Activated gamma-delta T cell treated with Interleukin-2 at 50 U/mL for 16 hours (primary cell): ENCODE results near the gene AICDA.
"Not testable (repeated sequence)": the region's sequence is repeated elsewhere in the genome, so short reads cannot be mapped to it uniquely, and the experiment has no call there.

Experiments used
- DNase-seq: peaks from one replicate; pipeline ENCODE4 v3.0.0-alpha.2; 2020

AICDA gene

DNA sequence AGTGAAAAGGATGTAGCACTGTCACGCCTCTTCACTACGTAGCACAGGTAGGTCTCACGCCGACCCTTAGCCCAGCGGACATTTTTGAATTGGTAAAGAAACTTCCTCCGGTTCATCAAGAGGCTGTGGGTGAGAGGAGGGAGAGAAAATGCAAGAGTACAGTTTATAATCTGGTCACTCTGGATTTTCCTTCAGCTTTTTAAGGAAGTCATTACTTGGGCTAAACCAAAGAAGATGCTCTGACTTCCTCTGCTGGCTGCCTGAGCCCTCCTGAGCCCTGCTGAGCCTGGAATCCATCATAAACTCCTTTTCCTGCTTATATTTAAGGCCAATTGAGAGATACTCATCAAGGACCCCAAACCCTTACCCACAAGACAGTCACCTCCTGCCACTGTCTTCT lies 5.8 kb downstream of the AICDA start:
- no peak for DNase-seq

DNA sequence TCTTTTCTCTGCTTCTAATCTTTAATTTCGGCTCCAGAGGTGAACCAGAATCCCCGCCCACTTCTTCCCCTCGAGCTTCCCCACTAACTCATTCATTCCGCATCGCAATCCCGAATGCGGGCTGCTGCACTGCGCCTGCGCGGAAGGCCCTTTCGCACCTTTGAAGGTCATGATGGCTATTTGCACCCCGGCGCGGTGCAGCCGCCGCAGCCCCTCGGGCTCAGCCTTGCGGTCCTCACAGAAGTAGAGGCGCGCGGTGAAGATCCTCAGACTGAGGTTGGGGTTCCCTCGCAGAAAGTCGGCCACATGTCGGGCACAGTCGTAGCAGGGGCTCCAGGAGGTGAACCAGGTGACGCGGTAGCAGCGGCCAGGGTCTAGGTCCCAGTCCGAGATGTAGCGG lies 7.6 kb downstream of the AICDA start:
- DNase-seq, result no peak

DNA sequence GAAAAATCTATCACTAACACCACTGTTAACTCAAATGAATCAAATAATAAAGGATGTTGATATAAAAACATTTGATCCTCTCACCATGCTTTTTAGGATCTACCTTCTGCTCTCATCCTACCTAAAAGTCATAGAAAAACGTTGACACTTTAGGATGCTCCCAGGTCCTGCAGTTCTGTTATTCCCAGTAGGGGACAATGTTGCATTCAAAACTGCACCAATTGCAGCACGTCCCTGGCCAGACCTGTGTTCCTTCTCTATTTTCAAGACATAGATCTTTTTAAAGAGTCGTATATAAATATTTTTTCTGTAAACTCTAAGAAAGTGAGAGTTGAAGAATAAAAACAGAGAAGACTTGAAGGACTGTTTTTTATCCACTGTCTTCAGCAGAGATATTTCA lies 8.8 kb downstream of the AICDA start:
- no peak for DNase-seq

DNA sequence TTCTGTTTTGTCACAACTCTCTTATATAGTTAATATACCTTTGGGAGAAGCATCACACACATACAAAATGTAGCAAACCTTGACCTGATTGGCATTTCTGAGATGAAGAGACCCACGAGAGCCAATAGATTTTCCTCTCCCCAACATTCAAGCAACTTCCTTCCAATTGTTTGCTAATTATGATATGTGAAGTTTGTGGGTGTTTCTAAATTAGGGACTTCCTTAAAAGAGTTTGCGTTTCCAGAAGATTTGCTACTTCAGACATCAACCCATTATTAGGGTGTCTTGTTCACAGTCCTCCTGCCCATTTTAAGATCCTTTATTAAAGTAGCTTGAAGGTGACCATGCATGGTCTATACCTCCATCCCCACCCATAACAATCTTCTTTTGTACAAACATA lies 9.4 kb downstream of the AICDA start:
- DNase-seq, result no peak

DNA sequence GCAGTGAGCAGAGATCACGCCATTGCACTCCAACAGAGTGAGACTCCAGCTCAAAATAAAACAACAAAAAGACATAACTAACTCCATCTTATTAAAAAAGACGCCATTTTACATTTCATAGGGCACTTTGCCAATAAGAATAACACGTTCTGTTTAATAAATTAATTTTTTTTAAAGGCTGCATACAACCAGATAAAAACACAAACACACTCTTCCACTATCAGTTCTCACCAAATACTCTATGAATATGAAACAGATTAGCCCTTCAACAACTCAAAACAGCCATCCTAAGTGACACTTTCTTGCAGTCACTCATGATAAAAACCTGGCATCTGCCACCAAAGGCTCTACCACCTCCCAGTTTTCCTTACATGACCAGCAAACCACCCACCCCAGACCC lies 16.1 kb downstream of the AICDA start:
- DNase-seq, result no peak

DNA sequence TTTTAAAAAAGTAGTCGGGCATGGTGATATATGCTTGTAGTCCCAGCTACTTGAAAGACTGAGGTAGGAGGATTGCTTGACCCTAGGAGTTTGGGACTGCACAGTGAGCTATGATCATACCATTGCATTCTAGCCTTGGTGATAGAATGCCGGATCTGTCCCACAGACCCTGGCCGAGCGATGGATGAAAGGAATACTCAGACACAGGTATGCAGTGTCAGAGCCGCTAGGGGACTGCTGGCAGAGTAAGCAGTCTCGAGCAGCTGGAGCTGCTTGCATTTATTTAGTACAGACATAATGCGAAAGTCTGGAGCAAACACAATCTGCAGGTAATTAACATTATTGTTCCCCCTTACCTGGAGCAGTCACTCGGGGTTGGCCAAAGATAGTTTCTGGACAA lies 18.6 kb downstream of the AICDA start:
- DNase-seq, result no peak

DNA sequence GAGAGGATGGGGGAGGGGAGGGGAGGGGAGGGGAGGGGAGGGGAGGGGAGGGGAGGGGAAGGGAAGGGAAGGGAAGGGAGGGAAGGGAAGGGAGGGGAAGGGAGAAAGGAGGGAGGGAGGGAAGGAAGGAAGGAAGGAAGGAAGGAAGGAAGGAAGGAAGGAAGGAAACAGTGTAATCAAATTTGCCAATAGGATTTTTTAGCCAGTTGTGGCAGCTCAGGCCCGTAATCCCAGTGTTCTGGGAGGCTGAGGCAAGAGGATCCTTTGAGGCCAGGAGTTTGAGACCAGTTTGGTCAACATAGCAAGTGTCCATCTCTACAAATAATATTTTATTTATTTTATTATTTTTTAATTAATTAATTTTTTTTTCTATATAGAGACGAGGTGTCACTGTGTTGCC lies 19.4 kb downstream of the AICDA start:
- no peak for DNase-seq

DNA sequence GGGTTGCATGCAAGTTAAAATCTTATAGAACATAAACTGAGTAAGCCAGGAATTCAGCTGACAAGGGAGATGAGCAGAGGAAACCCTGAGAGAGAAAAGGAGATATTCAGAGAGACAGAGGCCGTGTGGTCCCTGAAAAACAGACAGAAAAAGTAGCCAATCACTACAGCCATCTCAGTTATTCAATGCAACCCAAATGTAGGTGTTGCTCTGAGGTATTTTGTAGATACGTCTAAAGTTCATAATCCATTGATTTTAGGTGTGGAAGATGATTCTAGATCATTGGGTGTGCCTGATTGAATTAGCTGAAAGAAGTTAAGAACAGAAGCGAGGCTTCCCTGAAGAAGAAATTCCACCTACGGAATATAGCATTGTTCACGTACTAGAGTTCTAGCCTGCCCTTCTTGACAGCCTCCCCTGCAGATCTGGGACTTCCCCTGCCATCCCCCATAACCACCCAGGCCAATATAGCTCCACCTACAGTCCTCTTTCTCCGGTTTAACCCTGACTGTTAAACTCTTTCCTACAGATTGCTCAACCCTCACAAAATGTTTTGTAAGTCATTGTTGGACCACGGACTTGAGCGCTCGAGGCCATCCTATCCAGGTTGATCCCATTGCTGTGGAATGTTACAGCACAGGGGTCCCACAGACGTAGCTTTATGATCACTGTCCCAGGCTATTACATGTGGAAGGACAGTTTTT lies 21.7 kb downstream of the AICDA start:
- DNase-seq, result no peak

DNA sequence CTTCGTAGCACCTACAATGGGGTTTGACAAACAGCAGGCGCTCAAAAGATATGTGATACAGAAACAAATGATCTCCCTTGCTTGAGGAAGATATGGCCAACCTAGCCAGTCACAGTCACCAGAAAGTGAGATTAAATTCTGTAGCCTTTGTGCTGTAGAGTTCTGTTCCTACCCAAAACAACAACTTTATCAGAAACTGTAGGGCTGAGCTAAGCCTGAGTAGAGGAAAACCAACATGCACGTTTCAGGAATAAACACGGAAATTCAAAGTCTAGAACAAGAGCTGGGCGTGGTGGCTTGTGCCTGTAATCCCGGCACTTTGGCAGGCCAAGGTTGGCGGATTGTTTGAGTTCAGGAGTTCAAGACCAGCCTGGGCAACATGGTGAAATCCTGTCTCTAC lies 23.0 kb downstream of the AICDA start:
- DNase-seq, result no peak

DNA sequence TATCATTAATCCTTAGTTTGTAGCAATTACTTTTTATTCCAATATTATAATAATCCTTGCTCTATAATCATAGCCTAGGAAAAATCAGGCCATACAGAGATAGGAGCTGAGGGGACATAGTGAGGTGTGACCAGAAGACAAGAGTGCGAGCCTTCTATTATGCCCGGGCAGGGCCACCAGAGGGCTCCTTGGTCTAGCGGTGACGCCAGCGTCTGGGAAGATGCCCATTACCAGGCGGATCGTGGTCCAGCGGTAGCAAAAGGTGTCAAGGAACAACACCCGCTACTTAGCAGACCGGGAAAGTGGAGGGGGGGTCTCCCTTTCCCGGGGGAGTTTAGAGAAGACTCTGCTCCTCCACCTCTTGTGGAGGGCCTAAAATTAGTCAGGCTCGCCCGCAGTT lies 28.2 kb downstream of the AICDA start:
- not testable (repeated sequence) for DNase-seq

DNA sequence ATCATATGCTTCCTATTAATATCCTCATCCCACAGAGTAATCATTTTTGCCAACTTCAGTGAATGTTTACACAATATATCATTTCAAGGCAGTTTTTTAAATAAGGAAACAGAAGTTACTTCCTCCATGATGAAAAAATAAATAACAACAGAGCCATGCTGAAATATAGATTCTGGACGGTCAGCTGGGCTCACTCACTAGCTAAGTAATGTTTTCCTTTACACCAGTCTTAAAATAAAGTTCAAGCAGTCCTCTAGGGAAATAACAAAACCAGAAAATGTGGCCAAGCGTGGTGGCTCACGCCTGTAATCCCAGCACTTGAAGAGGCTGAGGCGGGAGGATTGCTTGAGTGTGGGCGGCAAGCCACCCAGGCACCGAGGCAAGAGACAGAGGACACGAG lies 28.7 kb downstream of the AICDA start:
- DNase-seq, result no peak

DNA sequence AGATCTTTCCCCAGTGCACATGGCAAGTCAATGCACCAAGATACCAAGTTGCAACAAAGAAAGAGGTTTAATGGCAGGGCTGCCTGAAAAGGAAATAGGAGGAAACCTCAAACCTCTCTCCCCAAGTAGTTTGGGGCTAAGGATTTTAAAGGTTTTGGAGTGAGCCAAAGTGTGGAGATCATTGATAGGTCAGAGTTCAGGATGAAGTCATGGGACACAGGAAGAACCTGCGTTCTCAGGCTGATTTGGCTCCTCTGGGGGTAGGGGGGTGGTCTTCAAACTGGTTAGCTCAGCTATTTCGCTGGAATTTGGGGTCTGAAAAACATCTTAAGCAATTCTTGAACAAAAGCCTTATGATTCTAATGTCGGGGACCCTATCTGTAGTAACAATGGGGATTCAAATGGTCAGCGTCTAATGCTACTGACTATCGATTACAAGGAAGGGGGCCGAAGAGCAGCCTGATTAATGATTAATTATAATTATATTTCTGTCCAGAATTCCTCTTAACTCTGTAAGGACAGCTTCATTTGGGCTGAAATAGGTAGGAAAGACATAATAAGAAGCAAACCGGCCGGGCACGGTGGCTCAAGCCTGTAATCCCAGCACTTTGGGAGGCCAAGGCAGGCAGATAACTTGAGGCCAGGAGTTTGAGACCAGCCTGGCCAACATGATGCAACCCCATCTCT lies 31.4 kb downstream of the AICDA start:
- DNase-seq, result no peak

DNA sequence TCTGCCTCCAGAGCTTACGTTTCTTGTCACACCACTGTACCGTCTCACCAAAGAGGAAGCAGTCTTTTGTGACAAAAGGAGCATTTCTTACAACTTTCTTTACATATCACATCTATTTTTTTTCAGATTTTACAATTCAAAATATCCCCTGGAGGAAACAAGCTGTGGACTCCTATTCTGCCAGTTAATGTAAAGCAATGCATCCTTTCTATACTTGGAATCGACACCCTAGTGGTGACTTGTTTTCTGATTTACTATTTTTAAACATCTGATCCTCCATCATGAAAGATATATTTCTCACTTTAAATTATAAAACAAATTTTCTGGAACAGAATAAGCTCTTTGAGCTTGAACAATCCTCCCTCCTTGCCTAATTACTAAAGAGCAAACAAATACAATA lies 34.8 kb downstream of the AICDA start:
- no peak for DNase-seq

DNA sequence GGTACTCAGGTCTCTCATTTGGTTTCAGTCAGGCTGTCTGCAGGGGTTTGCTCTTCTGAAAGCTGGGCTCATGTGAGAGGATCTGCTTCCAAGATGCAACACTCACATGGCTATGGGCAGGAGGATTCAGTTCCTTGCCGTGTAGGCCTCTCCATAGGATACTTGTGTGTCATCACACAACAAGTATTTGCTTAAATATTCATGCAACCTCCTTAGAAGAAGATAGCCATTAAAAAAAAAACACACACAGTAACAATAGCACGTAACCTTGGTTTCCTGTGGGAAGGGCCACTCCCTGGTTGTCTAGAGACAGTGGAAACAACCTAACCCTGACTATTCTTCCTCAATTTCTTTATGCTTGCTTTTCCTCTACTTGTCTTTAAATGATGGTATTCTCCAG lies 40.2 kb downstream of the AICDA start:
- no peak for DNase-seq

DNA sequence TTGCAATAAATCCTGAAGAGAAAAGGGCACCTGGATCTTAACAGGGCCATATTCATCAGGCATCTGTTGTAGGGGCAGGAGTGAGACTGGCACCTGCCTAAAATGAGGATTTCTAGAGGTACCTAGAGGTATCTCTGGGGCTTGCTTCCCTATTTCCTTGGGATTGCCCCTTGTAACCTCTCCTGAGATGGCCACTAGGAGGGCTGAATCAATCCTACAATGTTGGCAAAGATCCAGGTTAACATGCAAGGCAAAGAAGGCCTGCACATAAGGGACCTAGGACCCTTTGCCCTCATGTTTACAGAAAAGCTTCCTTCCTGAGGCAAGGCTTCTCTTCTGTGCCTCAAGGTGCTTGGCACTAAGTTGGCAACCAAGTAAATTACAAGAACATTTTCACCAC lies 46.1 kb downstream of the AICDA start:
- no peak for DNase-seq

DNA sequence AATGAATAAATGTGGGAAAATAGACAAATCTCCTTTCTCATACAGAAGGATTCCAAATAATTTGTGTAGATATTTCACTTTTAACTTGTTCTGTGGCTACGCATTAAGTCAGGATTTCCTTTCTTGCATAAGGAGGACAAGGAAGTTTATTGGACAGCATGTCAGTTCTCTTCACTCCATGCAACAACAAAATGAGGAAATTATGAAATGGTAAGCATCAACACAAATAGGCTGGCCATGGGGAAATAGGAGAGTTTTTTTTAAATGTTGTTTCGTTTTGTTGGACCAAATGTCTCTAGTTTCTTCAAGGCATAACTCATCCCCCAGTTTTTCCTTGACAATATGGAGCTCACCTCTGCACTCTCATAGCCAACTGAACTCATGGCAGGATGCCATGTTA lies 46.6 kb downstream of the AICDA start:
- not testable (repeated sequence) for DNase-seq

DNA sequence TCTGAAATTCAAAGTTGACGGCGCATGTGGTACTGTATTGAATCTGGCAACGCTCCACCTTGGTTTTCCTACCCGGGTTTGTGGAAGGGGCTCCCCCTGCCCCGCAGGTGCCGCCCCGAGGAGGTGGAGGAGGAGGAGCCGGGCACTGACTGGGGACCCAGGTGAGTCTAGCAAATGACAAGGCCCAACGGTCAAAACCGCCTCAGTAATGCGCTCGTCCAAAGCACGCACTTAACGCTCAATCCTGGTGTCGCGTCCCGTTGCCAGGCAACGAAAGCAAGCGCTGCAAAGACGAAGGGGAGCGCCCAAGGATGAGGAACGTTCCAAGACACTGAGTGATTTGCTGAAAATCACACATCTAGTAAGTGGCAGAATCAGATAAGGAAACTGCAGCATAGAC lies 48.0 kb downstream of the AICDA start:
- DNase-seq, result no peak

DNA sequence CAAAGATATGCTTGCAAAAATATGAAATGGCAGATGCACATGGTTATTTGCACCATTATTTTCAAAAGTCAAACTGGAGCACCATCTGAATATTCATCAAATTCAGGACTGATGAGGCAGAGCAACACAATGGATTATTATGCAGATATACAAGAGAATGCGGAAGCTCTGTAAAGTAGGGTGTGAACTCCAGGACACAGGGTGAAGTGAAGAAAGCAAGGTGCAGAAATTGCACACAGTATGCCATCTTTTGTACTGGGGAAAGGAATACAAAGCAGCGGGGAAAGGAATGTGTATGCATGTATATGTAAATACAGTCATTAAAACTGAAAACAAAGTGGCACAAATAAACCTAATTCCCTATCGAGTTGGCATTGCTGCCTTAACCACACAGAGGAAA lies 49.3 kb downstream of the AICDA start:
- DNase-seq, result no peak

DNA sequence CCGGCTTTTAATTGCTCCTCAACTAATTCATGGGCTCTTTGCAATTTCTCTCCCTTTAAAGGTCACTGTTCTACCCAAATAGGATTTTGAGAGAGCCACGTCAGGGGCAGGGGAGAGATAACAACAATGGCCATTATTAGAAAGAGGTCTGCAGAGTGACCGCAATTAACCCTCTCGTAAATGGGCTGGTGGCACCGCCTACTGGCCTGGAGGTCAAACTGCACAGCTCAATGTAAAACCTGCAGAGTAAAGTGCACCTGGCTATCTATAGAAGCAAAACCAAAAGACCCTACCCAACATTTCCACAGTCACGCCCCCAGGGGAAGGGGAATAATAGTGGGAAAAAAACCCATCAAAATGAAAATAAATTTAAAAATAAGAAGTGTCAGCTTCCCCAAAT lies 50.3 kb downstream of the AICDA start:
- DNase-seq, result no peak

DNA sequence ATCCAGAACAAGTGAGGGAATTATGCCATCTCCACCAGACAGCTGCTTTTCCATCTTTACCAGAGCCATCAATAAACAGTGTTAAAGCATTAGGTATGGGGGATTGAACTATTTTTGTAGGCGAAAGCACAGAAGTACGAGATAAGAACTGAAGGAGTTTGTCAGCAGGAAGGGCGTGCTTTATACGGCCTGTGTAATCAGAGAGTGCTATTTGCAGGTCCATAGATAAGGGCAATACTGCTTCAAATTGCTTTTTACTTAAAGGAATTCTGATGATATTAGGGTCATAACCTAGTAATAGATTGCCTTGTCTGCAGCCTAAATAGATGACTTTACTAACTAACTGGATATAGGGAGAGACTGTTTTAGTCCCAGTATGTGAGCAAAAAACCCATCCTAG lies 51.6 kb downstream of the AICDA start:
- no peak for DNase-seq

DNA sequence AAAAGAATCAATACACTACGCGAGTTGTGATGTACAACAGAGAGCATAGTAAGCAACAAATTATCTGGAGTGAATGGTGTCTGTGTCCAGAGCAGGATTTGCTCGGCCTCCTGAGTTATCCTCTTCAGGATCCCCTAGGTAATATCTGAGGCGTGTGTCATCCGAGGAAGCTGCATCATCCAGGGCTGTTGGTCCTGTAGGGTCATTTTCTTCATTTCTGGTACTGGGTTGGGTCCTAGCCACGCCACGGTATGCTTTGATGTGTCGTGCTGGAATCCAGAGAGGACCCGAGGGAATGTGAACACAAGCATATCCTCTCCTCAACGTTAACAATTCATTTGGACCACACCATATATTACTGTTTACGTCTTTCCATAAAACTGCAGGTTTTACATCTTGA lies 53.0 kb downstream of the AICDA start:
- DNase-seq, result no peak

DNA sequence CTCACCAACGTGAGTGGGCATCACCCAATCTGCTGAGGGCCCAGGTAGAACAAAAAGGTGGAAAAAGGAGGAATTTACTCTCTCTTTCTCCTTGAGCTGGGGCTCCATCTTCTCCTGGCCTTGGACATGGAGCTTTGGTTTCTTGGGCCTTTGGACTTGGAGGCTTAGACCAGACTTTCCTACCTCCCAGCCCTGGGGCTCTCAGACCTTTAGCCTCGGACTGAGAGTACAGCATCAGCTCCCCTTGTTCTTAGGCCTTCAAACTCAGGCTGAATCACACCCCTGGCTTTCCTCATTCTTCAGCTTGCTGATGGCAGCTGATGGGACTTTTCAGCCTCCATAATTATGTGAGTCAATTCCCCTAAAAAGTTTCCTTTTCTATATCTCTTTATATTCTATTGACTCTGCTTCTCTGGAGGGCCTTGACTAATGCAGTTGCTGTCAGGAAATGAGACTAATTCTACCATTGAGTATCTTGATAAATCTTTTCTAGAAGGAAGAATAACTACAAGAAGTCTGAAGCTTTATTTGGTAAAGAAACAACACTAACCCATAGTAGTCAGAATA lies 56.0 kb downstream of the AICDA start:
- DNase-seq, result no peak

DNA sequence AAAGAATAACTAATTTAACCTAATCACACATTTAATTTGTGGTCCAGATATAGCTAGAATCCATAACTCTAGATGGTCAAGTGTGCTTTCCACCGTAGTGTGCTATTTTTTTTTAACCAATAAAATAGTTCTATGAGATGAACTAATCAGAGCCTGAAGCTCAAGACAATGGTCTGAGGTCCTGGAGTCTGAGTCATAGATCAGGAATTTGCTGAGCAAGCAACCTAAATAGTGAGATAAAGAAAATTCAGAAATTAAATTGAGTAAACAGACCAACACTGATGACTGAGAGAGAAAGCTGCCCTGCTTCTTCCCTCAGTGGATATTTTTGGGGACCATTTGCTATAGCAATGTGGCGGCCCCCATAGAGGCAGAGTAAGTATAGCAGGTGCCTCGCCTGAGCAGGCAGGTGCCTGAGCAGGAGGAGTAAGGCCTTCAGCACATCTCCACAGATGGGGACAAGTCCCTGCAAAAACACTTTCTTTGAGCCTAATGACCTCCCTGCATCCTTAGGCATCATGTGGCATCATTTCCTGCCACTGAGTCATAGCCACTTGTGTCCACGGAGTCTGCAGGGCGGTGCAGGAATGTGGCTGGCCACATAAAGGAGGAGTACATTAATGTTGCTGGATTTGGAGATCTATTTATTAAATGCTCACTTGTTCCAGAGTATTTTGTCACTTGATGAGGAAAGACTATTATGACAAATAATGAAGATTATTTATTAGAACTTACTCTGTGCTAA lies 58.0 kb downstream of the AICDA start:
- no peak for DNase-seq

DNA sequence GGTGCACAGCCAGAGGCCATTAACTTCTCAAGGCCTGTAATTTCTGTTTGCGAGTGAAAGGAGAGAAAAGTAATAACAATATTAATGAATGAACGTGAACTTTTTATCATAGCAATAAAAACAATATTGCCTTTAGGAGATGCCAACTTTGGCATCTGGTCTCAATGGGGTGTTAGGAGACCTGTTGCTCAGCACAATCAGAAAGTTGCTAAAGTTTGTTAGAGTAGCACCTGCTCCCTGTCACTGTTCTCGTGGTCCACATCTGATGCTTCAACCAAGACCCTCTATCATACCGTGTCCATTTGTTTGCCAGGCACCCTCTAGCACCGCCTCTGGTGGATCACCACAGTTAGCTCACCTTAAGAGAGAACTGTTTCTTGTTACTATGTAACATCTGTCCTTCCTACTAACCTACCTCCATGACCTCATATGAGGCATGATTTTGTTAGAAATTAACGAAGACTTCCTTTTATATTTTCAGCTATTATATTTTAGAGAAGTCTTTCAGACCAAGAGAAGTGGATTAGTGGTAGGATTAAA lies 59.5 kb downstream of the AICDA start:
- no peak for DNase-seq
